NCI-H748 (cell line): ENCODE results near the gene SMARCB1.

ENCODE experiments used
- DNase-seq: peaks from one replicate; lab custom pipeline; 2025; ENCODE audit not compliant: unreplicated experiment; lab: John Stamatoyannopoulos, UW

SMARCB1 gene

DNA sequence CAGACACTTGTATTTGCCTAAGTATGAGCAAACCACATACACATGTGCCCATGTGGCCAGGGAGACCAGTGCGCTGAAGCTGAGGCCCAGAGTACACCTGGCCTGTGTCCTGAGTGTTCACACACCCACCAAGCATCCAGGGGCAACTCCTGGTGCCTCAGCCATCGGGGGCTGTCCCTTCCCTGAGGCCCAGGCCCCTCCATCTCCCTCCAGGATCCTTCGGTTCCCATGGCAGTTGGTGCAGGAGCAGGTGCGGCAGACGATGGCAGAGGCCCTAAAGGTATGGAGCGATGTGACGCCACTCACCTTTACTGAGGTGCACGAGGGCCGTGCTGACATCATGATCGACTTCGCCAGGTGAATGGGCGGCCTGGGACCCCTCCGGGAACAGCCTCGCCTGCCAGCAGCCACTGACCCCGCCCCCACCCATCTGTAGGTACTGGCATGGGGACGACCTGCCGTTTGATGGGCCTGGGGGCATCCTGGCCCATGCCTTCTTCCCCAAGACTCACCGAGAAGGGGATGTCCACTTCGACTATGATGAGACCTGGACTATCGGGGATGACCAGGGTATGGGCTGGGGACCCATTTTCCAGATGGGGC, 6.5 kb upstream of the SMARCB1 start:
- no peak for DNase-seq

DNA sequence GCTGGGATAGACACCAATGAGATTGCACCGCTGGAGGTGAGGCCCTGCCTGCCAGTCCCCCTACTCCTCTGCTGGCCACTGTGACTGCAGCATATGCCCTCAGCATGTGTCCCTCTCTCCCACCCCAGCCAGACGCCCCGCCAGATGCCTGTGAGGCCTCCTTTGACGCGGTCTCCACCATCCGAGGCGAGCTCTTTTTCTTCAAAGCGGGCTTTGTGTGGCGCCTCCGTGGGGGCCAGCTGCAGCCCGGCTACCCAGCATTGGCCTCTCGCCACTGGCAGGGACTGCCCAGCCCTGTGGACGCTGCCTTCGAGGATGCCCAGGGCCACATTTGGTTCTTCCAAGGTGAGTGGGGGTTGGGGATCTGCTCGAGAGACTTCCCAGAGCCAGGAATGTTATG, 5.7 kb upstream of the SMARCB1 start:
- no peak for DNase-seq

DNA sequence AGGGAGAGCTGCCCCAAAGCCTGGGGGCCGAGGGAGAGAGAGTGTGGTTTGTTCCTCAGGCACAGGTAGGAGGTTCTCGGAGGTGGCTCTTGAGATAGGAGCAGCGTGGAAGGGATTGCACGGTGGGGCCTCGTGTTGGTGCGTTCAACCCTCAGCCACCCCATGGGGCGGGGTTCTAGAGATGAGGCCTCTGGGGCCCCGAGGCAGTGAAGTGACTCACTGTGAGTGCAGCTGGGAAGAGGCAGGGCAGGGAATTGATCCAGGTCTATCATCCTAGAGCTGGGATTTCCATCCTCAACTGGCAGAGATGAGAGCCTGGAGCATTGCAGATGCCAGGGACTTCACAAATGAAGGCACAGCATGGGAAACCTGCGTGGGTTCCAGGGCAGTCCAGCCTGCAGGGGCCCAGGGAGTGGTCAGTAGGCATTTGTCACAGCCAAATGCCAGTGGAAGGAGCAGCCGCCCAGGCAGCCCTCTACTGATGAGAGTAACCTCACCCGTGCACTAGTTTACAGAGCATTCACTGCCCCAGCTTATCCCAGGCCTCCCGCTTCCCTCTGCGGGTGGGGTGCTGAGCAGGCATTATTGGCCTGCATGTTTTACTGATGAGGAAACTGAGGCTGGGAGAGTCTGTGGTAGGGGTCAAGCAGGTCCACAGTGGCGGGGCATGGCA, 5.1 kb upstream of the SMARCB1 start:
- DNase-seq: no peak

DNA sequence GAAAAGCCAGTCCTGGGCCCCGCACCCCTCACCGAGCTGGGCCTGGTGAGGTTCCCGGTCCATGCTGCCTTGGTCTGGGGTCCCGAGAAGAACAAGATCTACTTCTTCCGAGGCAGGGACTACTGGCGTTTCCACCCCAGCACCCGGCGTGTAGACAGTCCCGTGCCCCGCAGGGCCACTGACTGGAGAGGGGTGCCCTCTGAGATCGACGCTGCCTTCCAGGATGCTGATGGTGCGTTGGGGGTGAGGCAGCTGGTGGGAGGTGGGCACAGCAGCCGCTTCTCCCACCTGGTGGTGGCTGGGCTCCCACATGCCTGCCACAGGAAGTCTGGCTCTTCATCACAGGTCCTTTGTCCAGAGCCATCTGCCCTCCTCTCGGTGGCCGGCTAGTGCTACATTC, 4.5 kb upstream of the SMARCB1 start:
- DNase-seq: no peak

DNA sequence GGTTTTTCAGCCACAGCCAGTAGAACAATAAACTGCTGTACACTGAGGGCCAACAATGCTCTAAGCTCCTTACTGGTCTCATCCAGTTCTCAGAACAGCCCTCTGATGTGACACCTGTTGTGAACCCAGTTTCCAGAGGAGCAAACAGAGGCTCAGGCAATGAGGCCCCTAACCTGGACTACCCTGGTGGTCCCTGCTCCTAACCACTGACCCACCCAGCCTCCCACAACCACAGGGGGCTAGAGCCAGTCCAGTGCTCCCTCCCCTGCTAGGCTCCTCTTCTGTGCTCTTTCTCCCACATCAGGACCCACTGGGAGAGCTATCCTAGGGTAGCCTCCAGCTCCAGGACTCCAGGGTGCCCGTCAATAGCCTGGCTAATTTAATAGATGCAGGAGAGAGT, 4.1 kb upstream of the SMARCB1 start:
- DNase-seq: no peak

DNA sequence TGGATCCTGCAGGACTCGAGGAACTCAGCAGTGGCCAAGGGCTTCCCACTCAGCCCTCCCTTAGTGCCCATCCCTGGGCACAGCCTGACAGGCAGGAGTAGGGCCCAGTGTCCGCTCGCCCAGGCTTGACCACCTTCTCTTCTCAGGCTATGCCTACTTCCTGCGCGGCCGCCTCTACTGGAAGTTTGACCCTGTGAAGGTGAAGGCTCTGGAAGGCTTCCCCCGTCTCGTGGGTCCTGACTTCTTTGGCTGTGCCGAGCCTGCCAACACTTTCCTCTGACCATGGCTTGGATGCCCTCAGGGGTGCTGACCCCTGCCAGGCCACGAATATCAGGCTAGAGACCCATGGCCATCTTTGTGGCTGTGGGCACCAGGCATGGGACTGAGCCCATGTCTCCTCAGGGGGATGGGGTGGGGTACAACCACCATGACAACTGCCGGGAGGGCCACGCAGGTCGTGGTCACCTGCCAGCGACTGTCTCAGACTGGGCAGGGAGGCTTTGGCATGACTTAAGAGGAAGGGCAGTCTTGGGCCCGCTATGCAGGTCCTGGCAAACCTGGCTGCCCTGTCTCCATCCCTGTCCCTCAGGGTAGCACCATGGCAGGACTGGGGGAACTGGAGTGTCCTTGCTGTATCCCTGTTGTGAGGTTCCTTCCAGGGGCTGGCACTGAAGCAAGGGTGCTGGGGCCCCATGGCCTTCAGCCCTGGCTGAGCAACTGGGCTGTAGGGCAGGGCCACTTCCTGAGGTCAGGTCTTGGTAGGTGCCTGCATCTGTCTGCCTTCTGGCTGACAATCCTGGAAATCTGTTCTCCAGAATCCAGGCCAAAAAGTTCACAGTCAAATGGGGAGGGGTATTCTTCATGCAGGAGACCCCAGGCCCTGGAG, 3.3 kb upstream of the SMARCB1 start:
- DNase-seq: no peak

DNA sequence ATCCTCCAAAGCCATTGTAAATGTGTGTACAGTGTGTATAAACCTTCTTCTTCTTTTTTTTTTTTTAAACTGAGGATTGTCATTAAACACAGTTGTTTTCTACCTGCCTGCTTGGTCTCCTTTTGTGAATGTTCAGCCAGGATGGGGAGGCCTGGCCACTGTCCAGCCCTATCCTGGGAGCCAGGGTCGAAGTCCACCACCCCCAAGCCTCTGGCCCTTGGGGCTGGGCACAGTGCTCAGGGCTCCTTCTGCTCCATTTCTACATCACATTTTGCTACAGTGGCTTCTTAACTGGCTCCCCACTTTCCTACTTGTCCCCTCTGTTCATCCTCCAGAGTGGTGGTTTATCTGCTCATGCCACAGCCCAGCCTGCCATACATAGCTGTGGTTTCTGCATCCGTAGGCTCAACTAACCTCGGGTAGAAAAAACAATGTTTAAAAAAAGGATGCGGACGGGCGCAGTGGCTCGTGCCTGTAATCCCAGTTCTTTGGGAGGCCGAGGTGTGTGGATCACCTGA, 2.5 kb upstream of the SMARCB1 start:
- no peak for DNase-seq

DNA sequence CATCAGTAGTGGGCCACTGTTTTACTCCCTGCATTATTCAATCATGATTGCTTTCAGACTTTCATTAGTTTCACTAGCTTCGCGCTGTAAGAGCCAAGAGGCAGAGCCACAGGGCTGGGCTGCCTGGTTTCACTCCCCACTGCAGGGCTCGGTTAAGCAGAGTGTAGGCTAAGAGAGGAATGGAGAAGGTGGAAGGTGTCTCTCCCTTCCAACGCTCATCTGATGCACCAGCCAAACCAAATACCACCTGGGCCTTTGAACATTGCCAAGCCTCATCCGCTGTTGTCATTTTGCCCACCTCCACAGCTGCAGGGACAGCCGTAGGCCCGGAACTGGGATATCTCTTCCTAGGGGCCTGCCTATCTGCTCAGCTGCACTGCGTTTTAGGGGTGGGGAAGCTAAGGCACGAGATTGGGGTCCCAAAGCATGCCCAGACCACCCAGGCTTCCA, 480 bp upstream of the SMARCB1 start:
- DNase-seq: no peak

DNA sequence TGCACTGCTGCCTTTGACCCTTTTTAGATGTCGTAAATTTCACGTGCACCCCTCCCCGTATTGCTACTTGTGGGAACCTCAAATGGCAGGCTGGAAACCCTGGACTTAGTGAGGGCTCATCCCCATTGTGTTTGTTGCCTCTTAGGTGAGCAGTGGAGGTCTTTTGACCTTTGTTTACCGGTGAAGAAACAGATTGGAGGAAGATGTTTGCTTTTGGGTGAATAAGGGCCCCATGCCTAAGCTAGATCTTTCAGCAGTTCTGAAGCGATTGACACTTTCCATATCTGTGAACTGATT, 782 bp downstream of the SMARCB1 start:
- DNase-seq: no peak

DNA sequence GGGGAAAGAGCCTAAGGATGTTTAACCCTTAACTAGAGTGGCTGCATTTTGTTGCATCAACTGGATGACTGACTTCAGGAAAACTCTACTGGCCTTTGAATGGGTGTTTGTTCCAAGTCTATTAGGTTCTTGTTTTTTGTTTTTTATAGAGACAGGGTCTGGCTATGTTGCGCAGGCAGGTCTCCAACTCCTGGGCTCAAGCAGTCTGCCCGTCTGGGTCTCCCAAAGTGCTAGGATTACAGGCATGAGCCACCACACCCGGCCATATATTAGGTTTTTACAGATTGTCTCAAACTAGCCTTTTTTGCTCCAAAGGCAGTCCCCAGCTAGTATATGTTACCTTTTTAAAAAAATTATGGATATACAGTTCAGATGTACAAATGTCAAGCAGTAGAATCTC, 1.1 kb downstream of the SMARCB1 start:
- DNase-seq: no peak

DNA sequence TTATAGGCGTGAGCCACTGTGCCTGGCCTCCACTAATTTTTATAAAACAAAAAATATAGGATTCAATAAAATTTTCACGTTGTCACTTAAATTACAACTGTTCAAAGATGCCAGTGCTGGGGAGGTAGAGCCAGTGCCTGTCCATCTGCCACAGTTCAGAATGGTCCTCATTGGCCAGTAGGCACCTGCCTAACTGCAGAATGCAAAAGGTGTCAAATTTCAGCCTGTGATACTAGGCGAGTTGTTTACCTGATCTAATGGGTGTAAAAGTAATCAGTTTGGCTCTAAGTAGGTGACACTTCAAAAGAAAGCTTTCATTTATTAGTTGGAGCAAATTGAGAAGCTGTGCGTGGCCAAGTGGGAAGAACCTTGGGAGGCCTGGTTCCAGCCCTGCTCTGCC, 2.4 kb downstream of the SMARCB1 start:
- DNase-seq: peak; percentile 68

DNA sequence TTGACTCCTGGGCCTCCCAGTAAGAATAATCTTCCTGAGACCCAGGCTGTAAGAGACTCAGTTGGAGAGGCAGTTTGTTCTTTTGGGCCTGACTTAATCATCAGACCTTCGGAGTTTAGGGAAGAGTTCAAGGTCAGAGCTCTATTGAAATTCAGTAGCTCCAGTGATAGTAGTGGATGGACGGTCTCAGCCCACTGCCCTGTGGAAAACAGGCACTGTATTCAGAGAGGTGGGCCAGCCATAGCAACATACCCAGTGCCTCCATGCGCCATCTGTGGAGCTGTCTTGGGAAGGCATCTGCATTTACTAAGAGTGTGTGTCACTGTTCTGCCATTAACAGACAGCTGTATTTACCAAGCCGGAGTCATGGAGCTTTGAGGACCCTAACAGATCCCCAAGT, 2.9 kb downstream of the SMARCB1 start:
- DNase-seq: no peak

DNA sequence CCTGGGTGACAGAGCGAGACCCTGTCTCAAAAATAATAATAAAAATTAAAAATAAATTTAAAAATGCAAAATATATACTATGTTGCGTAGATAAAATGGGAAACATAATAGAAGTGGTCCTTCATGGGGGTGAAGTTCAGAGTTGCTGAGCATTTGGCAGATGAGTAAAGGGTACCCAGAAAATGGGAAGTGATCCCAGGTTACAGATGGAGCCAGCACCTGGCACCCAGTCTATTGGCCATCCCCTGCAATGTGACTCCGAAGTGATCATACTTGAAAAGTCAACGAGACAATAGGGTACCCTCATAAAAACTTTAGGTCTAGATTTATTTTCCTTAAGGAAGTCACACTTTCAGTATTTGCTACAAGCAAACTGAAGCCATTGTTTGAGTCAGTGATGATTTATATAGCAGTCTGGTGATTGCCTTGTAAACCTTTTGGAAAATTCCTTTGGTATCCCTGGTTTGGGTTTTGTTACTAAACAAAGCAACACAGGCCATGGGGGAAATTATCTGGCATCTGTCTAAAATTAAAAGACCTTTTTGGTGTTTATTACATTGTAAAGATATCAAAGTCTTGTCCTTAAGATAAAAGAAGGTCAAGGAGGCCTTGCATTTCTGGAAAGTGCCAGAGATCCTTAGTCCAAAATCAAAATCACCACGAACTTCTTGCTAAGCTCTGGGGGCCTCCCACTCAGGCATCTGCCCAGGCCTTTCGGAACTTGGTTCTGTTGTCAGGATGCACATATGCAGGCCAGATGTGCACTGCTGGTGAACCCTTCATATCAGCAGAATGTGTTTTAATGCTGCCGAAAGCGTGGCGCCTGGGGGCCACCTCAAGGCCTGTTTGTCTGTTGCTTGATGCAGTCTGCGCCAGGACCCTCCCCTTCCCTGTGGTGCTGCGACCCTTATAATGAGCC, 4.3 kb downstream of the SMARCB1 start:
- no peak for DNase-seq

DNA sequence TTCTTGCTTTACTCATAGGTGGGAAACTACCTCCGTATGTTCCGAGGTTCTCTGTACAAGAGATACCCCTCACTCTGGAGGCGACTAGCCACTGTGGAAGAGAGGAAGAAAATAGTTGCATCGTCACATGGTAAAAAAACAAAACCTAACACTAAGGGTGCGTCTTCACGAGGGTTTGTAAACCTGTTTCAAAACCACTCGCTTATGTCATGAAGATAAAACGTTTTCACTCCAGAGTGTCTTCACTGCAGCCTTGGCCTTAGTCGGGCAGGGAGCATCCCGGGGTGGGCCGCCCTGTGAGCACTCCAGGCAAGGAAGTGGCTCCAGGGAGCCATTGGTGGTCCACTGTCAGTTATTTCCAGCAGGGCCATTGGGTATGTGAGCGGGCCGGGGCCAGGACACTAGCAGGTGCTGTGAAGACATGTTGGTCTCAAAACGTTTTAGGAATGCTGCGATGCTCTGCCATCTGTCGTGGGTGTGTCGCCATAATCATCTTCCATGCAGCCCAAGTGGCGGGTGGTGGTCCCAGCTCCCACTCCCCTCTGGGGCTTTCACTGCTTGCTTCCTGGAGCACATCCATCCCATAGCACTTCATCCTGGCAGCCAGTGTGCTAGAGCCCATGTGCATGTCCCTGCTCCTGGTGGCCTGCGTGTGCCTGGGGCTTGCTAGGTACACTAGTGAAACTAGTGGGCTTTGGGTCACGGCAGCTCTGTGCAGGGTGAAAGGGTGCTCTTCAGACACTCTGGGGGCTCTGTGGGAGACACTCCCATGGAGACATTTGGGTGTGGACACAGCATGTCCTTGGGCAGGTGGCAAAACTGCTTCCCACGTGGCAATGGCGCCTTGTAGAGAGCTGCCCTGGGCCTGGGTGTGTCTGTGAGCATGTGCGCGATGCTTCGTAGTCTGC, 5.2 kb downstream of the SMARCB1 start:
- no peak for DNase-seq

DNA sequence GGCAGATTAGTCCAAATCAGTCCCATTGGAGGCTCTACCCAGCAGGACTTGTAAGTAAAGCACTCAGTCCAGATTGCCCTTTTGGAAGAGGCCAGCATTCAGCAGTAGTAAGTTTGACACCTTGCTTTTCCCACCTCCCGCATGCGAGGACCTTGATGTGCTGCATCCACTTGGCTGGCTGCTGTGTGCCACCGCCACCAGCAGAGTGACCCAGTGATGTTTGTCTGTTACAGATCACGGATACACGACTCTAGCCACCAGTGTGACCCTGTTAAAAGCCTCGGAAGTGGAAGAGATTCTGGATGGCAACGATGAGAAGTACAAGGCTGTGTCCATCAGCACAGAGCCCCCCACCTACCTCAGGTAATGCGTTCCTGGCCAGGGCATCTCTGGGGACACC, 6.6 kb downstream of the SMARCB1 start:
- no peak for DNase-seq

DNA sequence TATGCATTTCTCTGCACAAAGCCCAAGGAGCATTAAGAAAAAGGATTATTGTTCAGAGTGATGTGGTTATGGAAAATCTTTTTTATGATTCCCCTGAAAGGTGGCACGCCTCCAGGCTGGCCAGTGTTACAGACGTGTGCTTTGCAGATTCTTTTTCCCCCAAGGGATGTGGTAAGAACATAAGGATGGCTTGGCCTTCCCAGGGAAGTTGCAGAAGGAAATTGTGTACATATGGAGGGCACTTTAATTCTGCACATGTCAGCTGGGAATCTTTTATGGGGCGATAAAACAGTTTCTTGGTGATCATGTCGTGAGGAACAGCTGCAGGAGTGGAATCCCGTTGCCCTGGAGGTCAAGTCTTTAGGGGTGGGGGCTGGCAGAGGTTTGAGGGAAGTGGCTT, 9.7 kb downstream of the SMARCB1 start:
- no peak for DNase-seq

DNA sequence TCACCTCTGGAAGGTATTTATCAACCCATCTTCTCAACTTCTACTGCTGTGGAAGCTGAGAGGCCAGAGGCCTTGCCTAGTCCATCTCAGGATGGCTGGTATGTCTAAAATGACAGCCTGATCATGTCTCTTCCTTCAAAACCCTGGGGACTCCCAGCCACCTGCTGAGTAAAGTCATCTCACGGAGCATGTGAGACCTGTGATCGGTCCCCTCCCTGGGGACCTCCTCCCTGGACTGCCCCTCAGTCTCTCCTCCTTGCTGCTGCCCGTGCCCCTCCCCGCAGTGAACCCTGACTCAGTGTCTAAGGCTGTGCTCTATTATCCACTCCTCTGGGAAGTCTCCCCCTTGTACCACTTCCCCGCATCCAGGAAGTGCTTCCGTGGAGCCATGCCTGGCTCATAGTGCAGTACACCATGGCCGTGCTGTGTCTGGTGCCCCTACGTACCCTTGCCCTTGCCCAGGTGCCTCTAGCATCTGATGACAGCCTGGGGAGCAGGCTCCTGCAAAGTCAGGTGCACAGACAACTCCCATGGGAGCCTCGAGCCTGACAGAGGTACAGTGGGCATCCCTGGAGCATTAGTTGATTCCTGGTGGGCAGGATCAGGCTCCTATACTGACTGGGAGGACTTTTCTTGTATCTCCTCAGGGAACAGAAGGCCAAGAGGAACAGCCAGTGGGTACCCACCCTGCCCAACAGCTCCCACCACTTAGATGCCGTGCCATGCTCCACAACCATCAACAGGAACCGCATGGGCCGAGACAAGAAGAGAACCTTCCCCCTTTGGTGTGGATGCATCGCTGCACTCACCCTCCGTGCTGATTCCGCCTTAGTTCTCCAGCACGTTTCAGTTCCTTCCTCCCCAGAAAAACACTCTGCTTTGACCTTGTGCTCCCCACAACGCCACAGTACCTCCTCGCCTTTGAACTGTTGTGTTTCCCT, 13.8 kb downstream of the SMARCB1 start:
- no peak for DNase-seq

DNA sequence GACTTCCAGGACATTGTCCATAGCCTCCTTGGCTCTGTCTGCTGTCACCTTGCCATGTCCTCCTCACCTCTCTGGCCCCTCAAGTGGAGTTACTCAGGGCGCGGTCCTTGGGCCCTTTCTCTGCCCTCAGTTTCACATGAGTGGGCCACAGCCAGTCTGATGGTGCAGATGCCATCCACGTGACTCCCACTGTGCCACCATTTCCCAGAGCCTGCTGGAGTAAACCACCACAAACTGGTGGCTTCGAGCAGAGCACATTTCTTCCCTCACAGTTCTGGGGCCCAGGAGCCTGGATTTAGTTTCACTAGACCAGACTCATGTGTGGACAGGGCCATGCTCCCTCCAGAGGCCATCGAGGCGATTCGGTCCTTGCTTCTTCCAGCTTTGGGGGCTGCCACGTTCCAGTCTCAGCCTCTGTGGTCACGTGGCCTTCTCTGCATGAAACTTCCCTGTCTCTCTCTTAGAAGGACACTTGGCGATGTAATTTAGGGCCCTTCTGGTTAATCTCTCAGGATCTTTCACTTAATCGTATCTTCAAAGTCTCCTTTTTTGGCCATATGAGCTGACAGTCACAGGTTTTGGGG, 14.6 kb downstream of the SMARCB1 start:
- no peak for DNase-seq
